NCI-H1436 treated with DMSO at 0.1 percent for 48 hours (cell line): Measurements from ENCODE around the gene SORD.
"Not testable (repeated sequence)": the region's sequence is repeated elsewhere in the genome, so short reads cannot be mapped to it uniquely, and the experiment has no call there.

Experiments
- DNase-seq: peaks from one replicate; lab custom pipeline; 2025; lab: John Stamatoyannopoulos, UW

Gene SORD

GRCh38 chr15:45024649-45025048 is 1.7 kb downstream of the SORD start:
- DNase-seq = not testable (repeated sequence)

- DNase-seq = not testable (repeated sequence)
Observed at GRCh38 chr15:45025627-45026026, 2.6 kb downstream of the SORD start.

GRCh38 chr15:45026651-45027190 is 3.7 kb downstream of the SORD start:
- DNase-seq = no peak

- no peak for DNase-seq
Observed at GRCh38 chr15:45027220-45027619, 4.2 kb downstream of the SORD start.

GRCh38 chr15:45030743-45031142 is 7.7 kb downstream of the SORD start:
- no peak for DNase-seq

GRCh38 chr15:45031522-45032028 is 8.6 kb downstream of the SORD start:
- DNase-seq = not testable (repeated sequence)

- DNase-seq = not testable (repeated sequence)
Observed at GRCh38 chr15:45032501-45032900, 9.5 kb downstream of the SORD start.

GRCh38 chr15:45034087-45034486 is 11.1 kb downstream of the SORD start:
- DNase-seq = not testable (repeated sequence)

- DNase-seq = not testable (repeated sequence)
Observed at GRCh38 chr15:45034600-45035375, 11.8 kb downstream of the SORD start.

GRCh38 chr15:45036812-45037781 is 14.1 kb downstream of the SORD start:
- peak; percentile 24 for DNase-seq

- DNase-seq = no peak
Observed at GRCh38 chr15:45037936-45038335, 14.9 kb downstream of the SORD start.

GRCh38 chr15:45040396-45040795 is 17.4 kb downstream of the SORD start:
- not testable (repeated sequence) for DNase-seq

- DNase-seq = not testable (repeated sequence)
Observed at GRCh38 chr15:45041538-45041937, 18.5 kb downstream of the SORD start.

GRCh38 chr15:45042859-45043258 is 19.9 kb downstream of the SORD start:
- not testable (repeated sequence) for DNase-seq

- DNase-seq = not testable (repeated sequence)
Observed at GRCh38 chr15:45044270-45044669, 21.3 kb downstream of the SORD start.

GRCh38 chr15:45048449-45048793 is 25.4 kb downstream of the SORD start:
- DNase-seq = not testable (repeated sequence)

- DNase-seq = no peak
Observed at GRCh38 chr15:45048794-45049631, 26.0 kb downstream of the SORD start.

GRCh38 chr15:45050587-45050986 is 27.6 kb downstream of the SORD start:
- DNase-seq = no peak

GRCh38 chr15:45052676-45053075 is 29.7 kb downstream of the SORD start:
- DNase-seq = not testable (repeated sequence)

GRCh38 chr15:45058690-45059675 is 36.0 kb downstream of the SORD start:
- DNase-seq = not testable (repeated sequence)
